COR-L47 (cell line): ENCODE measurements around the gene PPFIBP2.

Experiments
- DNase-seq: peaks from one replicate; lab custom pipeline; 2025; lab: John Stamatoyannopoulos, UW

The PPFIBP2 gene

DNA sequence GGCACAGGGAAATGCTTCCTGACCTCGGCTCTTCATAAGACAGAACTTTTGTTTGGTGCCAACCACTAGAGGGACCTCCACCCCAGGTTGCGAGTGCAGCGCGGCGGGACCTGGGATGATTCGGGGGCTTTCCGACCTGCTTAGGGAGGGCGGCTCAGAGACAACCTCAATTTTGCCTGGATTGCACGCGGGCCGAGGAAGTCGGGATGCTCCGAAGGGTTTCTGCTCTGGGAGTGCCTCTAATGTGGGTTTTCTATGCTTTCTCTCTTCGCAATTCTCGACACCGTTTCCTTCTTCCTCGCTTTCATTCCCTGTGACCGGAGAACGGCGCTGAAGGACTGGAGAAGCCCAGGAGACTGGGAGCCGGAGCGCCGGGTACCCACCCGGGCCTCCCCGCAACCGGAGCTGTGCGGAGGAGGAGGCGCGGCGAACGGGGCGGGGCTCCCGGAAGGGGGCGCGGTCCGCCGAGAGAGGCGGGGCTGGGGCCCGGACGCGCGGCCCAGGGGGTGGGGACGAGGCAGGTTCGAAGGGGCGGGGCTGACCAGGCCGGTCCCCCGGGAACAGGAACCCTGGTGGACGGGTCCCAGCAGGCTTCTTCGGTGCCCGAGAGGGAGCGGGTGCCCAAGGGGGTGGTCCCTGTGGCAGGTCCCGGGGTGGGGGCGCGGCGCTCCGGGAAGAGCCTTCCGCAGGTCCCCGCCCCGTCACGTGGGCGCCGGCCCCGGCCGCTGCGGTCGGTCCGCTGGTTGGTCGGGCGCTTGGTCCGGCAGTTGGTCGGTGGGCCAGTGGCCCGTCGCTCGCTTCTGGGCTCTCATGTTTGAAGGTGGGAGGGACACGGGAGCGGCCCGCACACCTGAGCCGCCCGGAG lies at the start of gene PPFIBP2:
PPFIBP2 (plus strand) TSS at position 766 of the 865 bp plus-strand sequence. CDS start 35,477 bp downstream, outside the sequence.
- no peak for DNase-seq

DNA sequence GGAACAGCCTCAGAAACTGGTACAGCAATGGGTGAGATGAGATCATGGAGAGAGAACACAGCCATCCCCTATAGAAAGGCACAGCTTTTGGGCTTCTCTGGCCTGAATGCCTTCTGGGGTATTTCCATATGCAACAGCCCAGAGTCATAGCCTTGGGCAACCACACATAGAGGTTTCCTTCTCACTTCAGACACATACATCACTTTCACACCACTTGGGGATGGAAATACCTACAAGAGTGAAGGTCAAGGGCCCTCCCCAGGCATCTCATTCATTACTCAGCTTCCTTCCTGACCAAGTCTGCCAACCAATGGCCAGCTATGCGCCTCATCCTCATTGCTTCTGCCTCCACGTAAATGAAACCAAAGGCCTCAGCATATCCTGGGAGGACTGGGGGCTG lies 46.1 kb upstream of the PPFIBP2 start:
- DNase-seq = no peak

GRCh38 chr11:7469351-7469865 lies 44.4 kb upstream of the PPFIBP2 start:
- DNase-seq = no peak

- DNase-seq = no peak
These were observed 42.7 kb upstream of the PPFIBP2 start for GRCh38 chr11:7471071-7471470.

DNA sequence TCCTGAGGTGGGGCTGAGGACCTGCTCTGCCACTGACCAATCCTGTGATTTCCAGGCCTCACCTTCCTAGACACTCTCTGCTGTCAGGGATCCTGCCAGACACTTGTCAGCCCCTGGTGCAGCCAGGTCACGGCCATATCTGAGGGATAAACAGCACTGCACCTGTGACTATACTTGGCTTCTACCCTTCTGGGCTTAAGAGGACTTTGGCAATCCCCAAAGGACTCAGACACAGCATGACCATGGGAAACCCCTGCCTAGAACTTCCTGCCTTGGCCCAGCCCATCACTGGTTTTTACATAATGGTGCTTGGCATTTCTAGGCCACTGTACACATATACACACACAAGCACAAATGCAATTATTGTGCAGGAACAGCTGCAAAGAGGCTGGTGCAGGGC lies 40.1 kb upstream of the PPFIBP2 start:
- no peak for DNase-seq

- DNase-seq = no peak
These were observed 33.7 kb upstream of the PPFIBP2 start for GRCh38 chr11:7480113-7480512.

- DNase-seq = no peak
These were observed 29.7 kb upstream of the PPFIBP2 start for GRCh38 chr11:7484131-7484530.

DNA sequence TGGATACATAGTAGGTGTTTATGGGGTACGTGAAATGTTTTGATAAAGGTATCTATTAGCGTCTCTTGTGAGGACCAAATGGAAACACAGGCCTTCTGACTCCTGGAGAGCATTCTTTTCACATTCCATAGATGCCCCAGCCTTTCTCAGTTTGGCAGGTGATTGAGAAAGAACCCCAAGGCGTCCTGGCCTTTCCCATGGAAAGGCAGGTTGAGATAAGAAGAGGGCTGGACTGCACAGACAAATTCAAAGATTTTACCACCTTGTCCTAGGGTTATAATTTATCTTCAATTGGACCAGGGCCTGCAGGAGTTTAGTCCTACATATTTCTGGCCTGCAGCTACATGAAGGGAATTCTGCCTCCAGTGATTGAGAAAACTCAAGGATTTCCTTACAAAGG lies 29.2 kb upstream of the PPFIBP2 start:
- no peak for DNase-seq

DNA sequence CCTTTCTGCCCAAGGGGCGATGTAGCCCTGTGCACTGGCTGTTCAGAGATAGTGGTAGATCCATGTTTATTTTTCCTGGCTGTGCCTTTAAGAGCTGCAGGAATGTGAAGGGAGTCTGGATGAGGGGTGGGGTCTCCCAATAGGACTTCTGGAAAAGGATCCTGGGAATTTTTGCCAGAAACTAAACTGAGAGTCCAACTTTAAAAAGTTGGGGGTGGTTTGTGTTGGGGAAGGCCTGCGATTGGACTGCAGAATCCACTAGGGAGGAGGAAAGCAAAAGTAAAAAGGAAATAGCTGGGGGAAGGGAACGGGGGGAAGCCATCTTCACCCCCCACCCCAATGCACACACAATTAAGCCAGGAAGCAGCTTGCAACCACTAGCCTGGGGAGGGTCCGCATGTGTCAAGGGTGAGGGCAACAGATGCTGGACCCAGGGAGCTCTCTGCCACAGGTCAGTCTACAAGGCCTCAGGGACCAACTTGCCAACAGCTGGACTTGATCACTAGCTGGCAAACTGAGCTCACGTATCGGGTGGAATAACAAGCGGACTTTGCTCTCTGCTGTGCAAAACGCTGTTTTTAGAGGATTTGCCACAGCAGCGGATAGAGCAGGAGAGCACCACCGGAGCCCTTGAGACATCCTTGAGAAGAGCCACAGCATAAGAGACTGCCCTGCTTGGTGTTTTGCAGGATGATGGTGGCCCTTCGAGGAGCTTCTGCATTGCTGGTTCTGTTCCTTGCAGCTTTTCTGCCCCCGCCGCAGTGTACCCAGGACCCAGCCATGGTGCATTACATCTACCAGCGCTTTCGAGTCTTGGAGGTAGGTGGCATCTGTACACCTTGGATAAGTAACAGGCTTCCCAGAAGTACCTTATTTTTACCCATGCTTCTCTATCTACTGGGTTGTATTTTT lies 28.4 kb upstream of the PPFIBP2 start, which contains the start of gene OLFML1:
OLFML1 (plus strand) TSS at position 321 of the 912 bp plus-strand sequence; CDS start at position 691, 370 bp downstream.
- DNase-seq = no peak

GRCh38 chr11:7486098-7486780 lies 27.6 kb upstream of the PPFIBP2 start:
- no peak for DNase-seq

- no peak for DNase-seq
These were observed 27.0 kb upstream of the PPFIBP2 start for GRCh38 chr11:7486781-7487140.

DNA sequence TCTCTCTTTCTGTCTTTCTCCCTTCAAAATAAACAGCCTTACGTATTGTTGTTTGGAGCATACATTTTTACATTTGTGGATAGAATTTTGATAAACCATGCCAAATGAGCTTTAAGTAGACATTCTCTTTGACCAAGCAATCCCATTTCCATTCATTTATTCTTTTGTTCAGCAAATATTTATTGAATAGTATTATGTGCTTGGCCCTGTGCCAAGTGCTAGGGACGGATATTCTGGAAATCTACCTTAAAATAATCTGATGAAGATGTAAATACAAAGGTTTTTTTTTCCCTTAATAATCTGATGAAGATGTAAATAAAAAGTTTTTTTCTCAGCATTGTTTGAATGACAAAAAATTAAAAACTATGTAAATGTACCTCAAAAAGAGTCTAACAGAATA lies 26.4 kb upstream of the PPFIBP2 start:
- no peak for DNase-seq

- DNase-seq = no peak
These were observed 25.1 kb upstream of the PPFIBP2 start for GRCh38 chr11:7488681-7489080.

- no peak for DNase-seq
These were observed 24.4 kb upstream of the PPFIBP2 start for GRCh38 chr11:7489376-7489775.

DNA sequence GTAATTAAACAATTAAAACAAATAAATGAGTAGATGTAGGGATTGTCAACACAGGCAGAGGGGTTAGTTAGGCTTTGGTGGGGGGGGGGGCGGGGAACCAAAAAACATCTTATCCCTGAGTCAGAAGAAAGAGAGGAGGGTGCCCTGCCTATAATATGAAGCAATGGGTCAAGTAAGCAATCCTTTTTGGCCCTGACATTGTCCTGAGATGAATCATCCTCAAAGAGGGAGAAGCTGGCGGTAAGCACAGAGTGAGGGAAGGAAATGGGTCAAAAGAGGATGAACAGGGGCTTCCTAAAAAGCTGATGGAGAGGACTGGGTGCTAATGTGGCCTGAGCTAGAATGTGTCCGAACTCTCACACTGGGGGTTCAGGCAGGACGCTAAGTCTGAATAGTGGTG lies 23.7 kb upstream of the PPFIBP2 start:
- DNase-seq = no peak

DNA sequence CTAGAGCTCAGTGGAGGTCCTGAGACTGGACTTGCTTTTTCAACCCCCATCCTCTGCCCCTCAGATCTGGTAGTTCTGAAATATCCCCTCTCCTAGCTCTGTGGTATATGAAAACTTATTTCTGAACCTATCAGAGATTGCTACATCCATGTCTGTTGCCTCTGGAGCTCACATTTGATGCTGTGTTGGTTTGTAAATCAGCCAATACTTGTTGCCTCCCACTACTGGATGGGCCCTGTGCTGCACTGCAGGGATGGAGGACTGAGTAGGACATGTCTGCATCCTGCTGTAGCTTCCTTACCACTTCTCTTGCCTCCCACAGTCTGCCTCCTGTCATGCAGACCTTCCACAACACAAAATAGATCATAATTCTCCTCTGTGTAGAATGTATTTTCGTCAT lies 23.3 kb upstream of the PPFIBP2 start:
- DNase-seq = no peak

GRCh38 chr11:7492253-7492652 lies 21.5 kb upstream of the PPFIBP2 start:
- no peak for DNase-seq

- no peak for DNase-seq
These were observed 20.1 kb upstream of the PPFIBP2 start for GRCh38 chr11:7493670-7494069.

- no peak for DNase-seq
These were observed 19.6 kb upstream of the PPFIBP2 start for GRCh38 chr11:7494086-7494745.

GRCh38 chr11:7495882-7496551 lies 17.8 kb upstream of the PPFIBP2 start:
- DNase-seq = no peak

GRCh38 chr11:7498193-7498592 lies 15.6 kb upstream of the PPFIBP2 start:
- DNase-seq = no peak
